ENCODE data around the gene CPD. TPM values are rescaled to one million over a fixed set of nuclear protein-coding genes. Genes with fewer than 3 reads are reported as not detected.

CPD gene
- total RNA-seq, 1 donor from 2014 or later, result 51.2 TPM

- no peak overlapping the region for H3K4me3 ChIP-seq (ENCODE audit: insufficient read depth, low read depth, low read length)
- DNase-seq (ENCODE audit: low read depth) (no peak), FAIRE-seq (no peak)
- H3K27ac ChIP-seq (ENCODE audit: low read depth, low read length), result no peak overlapping the region
- H3K9me3 ChIP-seq (ENCODE audit: insufficient read depth, low read depth, low read length), result no peaks in the 10 kb centered on the region
- H3K27ac Mint-ChIP-seq (ENCODE audit: unreplicated experiment), result no peak overlapping the region
- TF ChIP-seq, protein P1, sequence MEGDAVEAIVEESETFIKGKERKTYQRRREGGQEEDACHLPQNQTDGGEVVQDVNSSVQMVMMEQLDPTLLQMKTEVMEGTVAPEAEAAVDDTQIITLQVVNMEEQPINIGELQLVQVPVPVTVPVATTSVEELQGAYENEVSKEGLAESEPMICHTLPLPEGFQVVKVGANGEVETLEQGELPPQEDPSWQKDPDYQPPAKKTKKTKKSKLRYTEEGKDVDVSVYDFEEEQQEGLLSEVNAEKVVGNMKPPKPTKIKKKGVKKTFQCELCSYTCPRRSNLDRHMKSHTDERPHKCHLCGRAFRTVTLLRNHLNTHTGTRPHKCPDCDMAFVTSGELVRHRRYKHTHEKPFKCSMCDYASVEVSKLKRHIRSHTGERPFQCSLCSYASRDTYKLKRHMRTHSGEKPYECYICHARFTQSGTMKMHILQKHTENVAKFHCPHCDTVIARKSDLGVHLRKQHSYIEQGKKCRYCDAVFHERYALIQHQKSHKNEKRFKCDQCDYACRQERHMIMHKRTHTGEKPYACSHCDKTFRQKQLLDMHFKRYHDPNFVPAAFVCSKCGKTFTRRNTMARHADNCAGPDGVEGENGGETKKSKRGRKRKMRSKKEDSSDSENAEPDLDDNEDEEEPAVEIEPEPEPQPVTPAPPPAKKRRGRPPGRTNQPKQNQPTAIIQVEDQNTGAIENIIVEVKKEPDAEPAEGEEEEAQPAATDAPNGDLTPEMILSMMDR (IDR thresholded peaks at IDR 0.05; ENCODE audit: insufficient read depth, low read depth, low read length), result no peak
- TF ChIP-seq EZH2 (IDR thresholded peaks at IDR 0.05; ENCODE audit: insufficient read depth, low read length), result no peak
- H3K79me2 ChIP-seq (ENCODE audit: insufficient read depth, low read length), result no peaks in the 10 kb centered on the region
- no peaks in the 10 kb centered on the region for H3K9me3 Mint-ChIP-seq (ENCODE audit: unreplicated experiment)
- no peak overlapping the region for H3K9ac ChIP-seq (ENCODE audit: low read length)
- no peak overlapping the region for H2AFZ ChIP-seq (ENCODE audit: low read depth, low read length)
- H3K4me3 Mint-ChIP-seq (ENCODE audit: unreplicated experiment), result no peak overlapping the region
- H3K4me1 ChIP-seq (ENCODE audit: insufficient read depth, low read length), result no peaks in the 10 kb centered on the region
- no peaks in the 10 kb centered on the region for H3K27me3 Mint-ChIP-seq (ENCODE audit: low read depth, unreplicated experiment)
- no peaks in the 10 kb centered on the region for H3K4me1 Mint-ChIP-seq (ENCODE audit: low read depth, unreplicated experiment)
- peaks cover 4% of the 10 kb centered on the region for H4K20me1 ChIP-seq (ENCODE audit: insufficient read depth, low read length)
- peaks cover 6% of the 10 kb centered on the region for H3K36me3 ChIP-seq (ENCODE audit: insufficient read depth, low read length)
- H3K27me3 ChIP-seq (ENCODE audit: insufficient read depth, low read length), result no peaks in the 10 kb centered on the region
- no peak overlapping the region for H3K4me2 ChIP-seq (ENCODE audit: low read length)
- H3K36me3 Mint-ChIP-seq (ENCODE audit: low read depth, unreplicated experiment), result peaks cover 6% of the 10 kb centered on the region
Measured at GRCh38 chr17:30422171-30422570, 43.4 kb downstream of the CPD start.

DNA sequence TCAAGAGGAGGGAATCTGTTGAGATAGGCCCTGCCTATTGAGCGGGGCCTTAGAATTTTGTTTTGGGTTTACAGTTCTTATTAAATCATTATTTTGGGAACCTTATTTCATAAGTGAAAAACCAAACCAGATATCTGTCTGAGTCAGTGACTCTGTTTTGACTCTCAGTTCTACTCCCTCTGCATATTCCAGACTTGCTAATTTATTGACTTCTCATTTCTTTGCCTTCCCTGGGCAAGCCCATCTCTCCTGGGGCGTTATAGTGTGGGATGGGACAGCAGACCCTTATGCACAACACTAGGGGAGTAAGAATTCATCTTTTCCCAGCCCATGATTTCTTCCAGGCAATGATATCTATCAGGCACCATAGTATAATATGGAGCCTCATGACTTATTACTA, 45.7 kb downstream of the CPD start:
- no peaks in the 10 kb centered on the region for H3K9me3 Mint-ChIP-seq (ENCODE audit: unreplicated experiment)
- H3K4me3 ChIP-seq (ENCODE audit: insufficient read depth, low read depth, low read length), result no peak overlapping the region
- H4K20me1 ChIP-seq (ENCODE audit: insufficient read depth, low read length), result no peaks in the 10 kb centered on the region
- no peak overlapping the region for H3K27ac ChIP-seq (ENCODE audit: low read depth, low read length)
- no peak overlapping the region for H3K9ac ChIP-seq (ENCODE audit: low read length)
- no peaks in the 10 kb centered on the region for H3K79me2 ChIP-seq (ENCODE audit: insufficient read depth, low read length)
- TF ChIP-seq EZH2 (IDR thresholded peaks at IDR 0.05; ENCODE audit: insufficient read depth, low read length), result no peak
- TF ChIP-seq, protein P1 (IDR thresholded peaks at IDR 0.05; ENCODE audit: insufficient read depth, low read depth, low read length), result no peak
- no peaks in the 10 kb centered on the region for H3K9me3 ChIP-seq (ENCODE audit: insufficient read depth, low read depth, low read length)
- no peak overlapping the region for H3K4me2 ChIP-seq (ENCODE audit: low read length)
- H3K27me3 ChIP-seq (ENCODE audit: insufficient read depth, low read length), result no peaks in the 10 kb centered on the region
- H3K36me3 ChIP-seq (ENCODE audit: insufficient read depth, low read length), result peaks cover 6% of the 10 kb centered on the region
- H3K27ac Mint-ChIP-seq (ENCODE audit: unreplicated experiment), result no peak overlapping the region
- H3K4me1 ChIP-seq (ENCODE audit: insufficient read depth, low read length), result peaks cover 3% of the 10 kb centered on the region
- H2AFZ ChIP-seq (ENCODE audit: low read depth, low read length), result no peak overlapping the region
- no peaks in the 10 kb centered on the region for H3K27me3 Mint-ChIP-seq (ENCODE audit: low read depth, unreplicated experiment)
- H3K4me1 Mint-ChIP-seq (ENCODE audit: low read depth, unreplicated experiment), result peaks cover 2% of the 10 kb centered on the region
- DNase-seq (ENCODE audit: low read depth) (no peak), FAIRE-seq (no peak)
- peaks cover 8% of the 10 kb centered on the region for H3K36me3 Mint-ChIP-seq (ENCODE audit: low read depth, unreplicated experiment)
- H3K4me3 Mint-ChIP-seq (ENCODE audit: unreplicated experiment), result no peak overlapping the region

- H3K27ac Mint-ChIP-seq (ENCODE audit: unreplicated experiment), result no peak overlapping the region
- no peak overlapping the region for H3K4me3 ChIP-seq (ENCODE audit: insufficient read depth, low read depth, low read length)
- peaks cover 2% of the 10 kb centered on the region for H3K4me1 Mint-ChIP-seq (ENCODE audit: low read depth, unreplicated experiment)
- no peak overlapping the region for H3K4me2 ChIP-seq (ENCODE audit: low read length)
- no peaks in the 10 kb centered on the region for H3K27me3 ChIP-seq (ENCODE audit: insufficient read depth, low read length)
- peaks cover 6% of the 10 kb centered on the region for H3K36me3 ChIP-seq (ENCODE audit: insufficient read depth, low read length)
- H3K4me3 Mint-ChIP-seq (ENCODE audit: unreplicated experiment), result no peak overlapping the region
- no peaks in the 10 kb centered on the region for H4K20me1 ChIP-seq (ENCODE audit: insufficient read depth, low read length)
- no peaks in the 10 kb centered on the region for H3K79me2 ChIP-seq (ENCODE audit: insufficient read depth, low read length)
- FAIRE-seq (no peak), DNase-seq (ENCODE audit: low read depth) (peak; percentile 23)
- H3K36me3 Mint-ChIP-seq (ENCODE audit: low read depth, unreplicated experiment), result peaks cover 10% of the 10 kb centered on the region
- no peaks in the 10 kb centered on the region for H3K9me3 ChIP-seq (ENCODE audit: insufficient read depth, low read depth, low read length)
- no peak overlapping the region for H2AFZ ChIP-seq (ENCODE audit: low read depth, low read length)
- TF ChIP-seq, protein P1 (IDR thresholded peaks at IDR 0.05; ENCODE audit: insufficient read depth, low read depth, low read length), result no peak
- no peak for TF ChIP-seq EZH2 (IDR thresholded peaks at IDR 0.05; ENCODE audit: insufficient read depth, low read length)
- H3K27ac ChIP-seq (ENCODE audit: low read depth, low read length), result no peak overlapping the region
- H3K4me1 ChIP-seq (ENCODE audit: insufficient read depth, low read length), result peaks cover 6% of the 10 kb centered on the region
- H3K27me3 Mint-ChIP-seq (ENCODE audit: low read depth, unreplicated experiment), result no peaks in the 10 kb centered on the region
- H3K9me3 Mint-ChIP-seq (ENCODE audit: unreplicated experiment), result no peaks in the 10 kb centered on the region
- H3K9ac ChIP-seq (ENCODE audit: low read length), result no peak overlapping the region
Measured at GRCh38 chr17:30426292-30426691, 47.6 kb downstream of the CPD start.

All from astrocyte (in vitro differentiated cells and primary cell).